ENCODE measurements around the gene WNT9A.

Gene WNT9A

GRCh38 chr1:227946624-227947385 is 927 bp downstream of the WNT9A start:
- peak overlapping the region; percentile 40 to 66 (median 59) for H3K4me3 ChIP-seq (ENCODE audit: low read depth in 1 of 5, low read length in 5 of 5)
- no peaks in the 10 kb centered on the region for H3K36me3 ChIP-seq (ENCODE audit: control insufficient read depth in 5 of 5, insufficient read depth in 5 of 5, low read length in 5 of 5)
- H3K27ac ChIP-seq (ENCODE audit: low read depth, low read length) = peak overlapping the region; percentile 30
- no peaks in the 10 kb centered on the region for H3K9me3 ChIP-seq (ENCODE audit: control insufficient read depth in 5 of 5, low read length in 5 of 5)
- peaks cover 12 to 34% (median 29%) of the 10 kb centered on the region in 5 donors for H3K27me3 ChIP-seq (ENCODE audit: control insufficient read depth in 5 of 5, insufficient read depth in 4 of 5, low read length in 5 of 5)
- H3K4me1 ChIP-seq (ENCODE audit: control insufficient read depth in 5 of 5, insufficient read depth in 5 of 5, low read length in 5 of 5) = peaks cover 0 to 34% (median 25%) of the 10 kb centered on the region in 5 donors
- peak overlapping the region in 2 of 5 donors; percentile 35 to 51 for H3K9ac ChIP-seq (ENCODE audit: low read length in 5 of 5)

GRCh38 chr1:227945891-227946623 is 1.7 kb downstream of the WNT9A start:
- Histone ChIP-seq H3K9me3 (ENCODE audit: control insufficient read depth in 5 of 5, low read length in 5 of 5) (no peaks in the 10 kb centered on the region), H3K27ac (ENCODE audit: low read depth, low read length) (peak overlapping the region; percentile 30), H3K4me1 (ENCODE audit: control insufficient read depth in 5 of 5, insufficient read depth in 5 of 5, low read length in 5 of 5) (peaks cover 0 to 34% (median 25%) of the 10 kb centered on the region in 5 donors), H3K4me3 (ENCODE audit: low read depth in 1 of 5, low read length in 5 of 5) (peak overlapping the region; percentile 9 to 66 (median 59)), H3K27me3 (ENCODE audit: control insufficient read depth in 5 of 5, insufficient read depth in 4 of 5, low read length in 5 of 5) (peaks cover 11 to 30% (median 27%) of the 10 kb centered on the region in 5 donors), H3K36me3 (ENCODE audit: control insufficient read depth in 5 of 5, insufficient read depth in 5 of 5, low read length in 5 of 5) (no peaks in the 10 kb centered on the region), H3K9ac (ENCODE audit: low read length in 5 of 5) (peak overlapping the region in 2 of 5 donors; percentile 0 to 56)

GRCh38 chr1:227944931-227945890 is 2.5 kb downstream of the WNT9A start:
- Histone ChIP-seq H3K4me3 (ENCODE audit: low read depth in 1 of 5, low read length in 5 of 5) (no peak overlapping the region), H3K27me3 (ENCODE audit: control insufficient read depth in 5 of 5, insufficient read depth in 4 of 5, low read length in 5 of 5) (peaks cover 11 to 32% (median 25%) of the 10 kb centered on the region in 5 donors), H3K27ac (ENCODE audit: low read depth, low read length) (no peak overlapping the region), H3K9me3 (ENCODE audit: control insufficient read depth in 5 of 5, low read length in 5 of 5) (no peaks in the 10 kb centered on the region), H3K36me3 (ENCODE audit: control insufficient read depth in 5 of 5, insufficient read depth in 5 of 5, low read length in 5 of 5) (no peaks in the 10 kb centered on the region), H3K9ac (ENCODE audit: low read length in 5 of 5) (peak overlapping the region in 1 of 5 donors; percentile 0), H3K4me1 (ENCODE audit: control insufficient read depth in 5 of 5, insufficient read depth in 5 of 5, low read length in 5 of 5) (peaks cover 0 to 34% (median 25%) of the 10 kb centered on the region in 5 donors)

- no peak overlapping the region for H3K9ac ChIP-seq (ENCODE audit: low read length in 5 of 5)
- H3K4me3 ChIP-seq (ENCODE audit: low read depth in 1 of 5, low read length in 5 of 5) = no peak overlapping the region
- H3K27ac ChIP-seq (ENCODE audit: low read depth, low read length) = no peak overlapping the region
- H3K9me3 ChIP-seq (ENCODE audit: control insufficient read depth in 5 of 5, low read length in 5 of 5) = no peaks in the 10 kb centered on the region
- H3K4me1 ChIP-seq (ENCODE audit: control insufficient read depth in 5 of 5, insufficient read depth in 5 of 5, low read length in 5 of 5) = peaks cover 0 to 34% (median 25%) of the 10 kb centered on the region in 5 donors
- peaks cover 10 to 32% (median 25%) of the 10 kb centered on the region in 5 donors for H3K27me3 ChIP-seq (ENCODE audit: control insufficient read depth in 5 of 5, insufficient read depth in 4 of 5, low read length in 5 of 5)
- H3K36me3 ChIP-seq (ENCODE audit: control insufficient read depth in 5 of 5, insufficient read depth in 5 of 5, low read length in 5 of 5) = no peaks in the 10 kb centered on the region
Measured at GRCh38 chr1:227944090-227944930, 3.4 kb downstream of the WNT9A start.

GRCh38 chr1:227943381-227944089 is 4.2 kb downstream of the WNT9A start:
- Histone ChIP-seq H3K4me1 (ENCODE audit: control insufficient read depth in 5 of 5, insufficient read depth in 5 of 5, low read length in 5 of 5) (peaks cover 0 to 29% (median 23%) of the 10 kb centered on the region in 5 donors), H3K9ac (ENCODE audit: low read length in 5 of 5) (no peak overlapping the region), H3K27me3 (ENCODE audit: control insufficient read depth in 5 of 5, insufficient read depth in 4 of 5, low read length in 5 of 5) (peaks cover 4 to 27% (median 17%) of the 10 kb centered on the region in 5 donors), H3K4me3 (ENCODE audit: low read depth in 1 of 5, low read length in 5 of 5) (no peak overlapping the region), H3K36me3 (ENCODE audit: control insufficient read depth in 5 of 5, insufficient read depth in 5 of 5, low read length in 5 of 5) (no peaks in the 10 kb centered on the region), H3K27ac (ENCODE audit: low read depth, low read length) (no peak overlapping the region), H3K9me3 (ENCODE audit: control insufficient read depth in 5 of 5, low read length in 5 of 5) (no peaks in the 10 kb centered on the region)

GRCh38 chr1:227942716-227943261 is 4.9 kb downstream of the WNT9A start:
- Histone ChIP-seq H3K4me1 (ENCODE audit: control insufficient read depth in 5 of 5, insufficient read depth in 5 of 5, low read length in 5 of 5) (peaks cover 0 to 23% (median 19%) of the 10 kb centered on the region in 5 donors), H3K9ac (ENCODE audit: low read length in 5 of 5) (no peak overlapping the region), H3K9me3 (ENCODE audit: control insufficient read depth in 5 of 5, low read length in 5 of 5) (no peaks in the 10 kb centered on the region), H3K27me3 (ENCODE audit: control insufficient read depth in 5 of 5, insufficient read depth in 4 of 5, low read length in 5 of 5) (peaks cover 4 to 24% (median 14%) of the 10 kb centered on the region in 5 donors), H3K4me3 (ENCODE audit: low read depth in 1 of 5, low read length in 5 of 5) (no peak overlapping the region), H3K27ac (ENCODE audit: low read depth, low read length) (no peak overlapping the region), H3K36me3 (ENCODE audit: control insufficient read depth in 5 of 5, insufficient read depth in 5 of 5, low read length in 5 of 5) (no peaks in the 10 kb centered on the region)

GRCh38 chr1:227942021-227942715 is 5.6 kb downstream of the WNT9A start:
- peaks cover 4 to 24% (median 14%) of the 10 kb centered on the region in 5 donors for H3K27me3 ChIP-seq (ENCODE audit: control insufficient read depth in 5 of 5, insufficient read depth in 4 of 5, low read length in 5 of 5)
- peaks cover 0 to 20% (median 16%) of the 10 kb centered on the region in 5 donors for H3K4me1 ChIP-seq (ENCODE audit: control insufficient read depth in 5 of 5, insufficient read depth in 5 of 5, low read length in 5 of 5)
- H3K4me3 ChIP-seq (ENCODE audit: low read depth in 1 of 5, low read length in 5 of 5) = no peak overlapping the region
- H3K9ac ChIP-seq (ENCODE audit: low read length in 5 of 5) = no peak overlapping the region
- H3K27ac ChIP-seq (ENCODE audit: low read depth, low read length) = no peak overlapping the region
- H3K9me3 ChIP-seq (ENCODE audit: control insufficient read depth in 5 of 5, low read length in 5 of 5) = no peaks in the 10 kb centered on the region
- no peaks in the 10 kb centered on the region for H3K36me3 ChIP-seq (ENCODE audit: control insufficient read depth in 5 of 5, insufficient read depth in 5 of 5, low read length in 5 of 5)

GRCh38 chr1:227941509-227942020 is 6.2 kb downstream of the WNT9A start:
- H3K9ac ChIP-seq (ENCODE audit: low read length in 5 of 5) = no peak overlapping the region
- H3K4me1 ChIP-seq (ENCODE audit: control insufficient read depth in 5 of 5, insufficient read depth in 5 of 5, low read length in 5 of 5) = peaks cover 0 to 14% (median 10%) of the 10 kb centered on the region in 5 donors
- H3K27me3 ChIP-seq (ENCODE audit: control insufficient read depth in 5 of 5, insufficient read depth in 4 of 5, low read length in 5 of 5) = peaks cover 4 to 24% (median 14%) of the 10 kb centered on the region in 5 donors
- no peak overlapping the region for H3K4me3 ChIP-seq (ENCODE audit: low read depth in 1 of 5, low read length in 5 of 5)
- H3K9me3 ChIP-seq (ENCODE audit: control insufficient read depth in 5 of 5, low read length in 5 of 5) = no peaks in the 10 kb centered on the region
- no peak overlapping the region for H3K27ac ChIP-seq (ENCODE audit: low read depth, low read length)
- no peaks in the 10 kb centered on the region for H3K36me3 ChIP-seq (ENCODE audit: control insufficient read depth in 5 of 5, insufficient read depth in 5 of 5, low read length in 5 of 5)

Data from subcutaneous abdominal adipose tissue (tissue), 5 donors.